Endothelial cell of umbilical vein (primary cell): Measurements from ENCODE around the gene FBH1.

Experiments
- POLR2AphosphoS5 ChIP-seq: IDR thresholded peaks from 2 replicates; pipeline ENCODE4 v1.6.1; 2012; ENCODE audit warnings: low read depth, mild to moderate bottlenecking, control low read depth, low read length, moderate library complexity; ENCODE audit not compliant: insufficient read depth
- TF ChIP-seq, protein P1 (sequence below), 2 donors: IDR thresholded peaks; 1 replicate in 1 of 2; 2 replicates in 1 of 2; pipeline ENCODE4 v1.5.1; 2011; ENCODE audit warnings: low read length in 2 of 2, mild to moderate bottlenecking in 2 of 2, moderate library complexity in 2 of 2, control low read depth in 1 of 2, inconsistent platforms in 1 of 2, low read depth in 1 of 2; ENCODE audit not compliant: insufficient read depth in 1 of 2; ENCODE audit errors: extremely low read depth in 1 of 2

DNA sequence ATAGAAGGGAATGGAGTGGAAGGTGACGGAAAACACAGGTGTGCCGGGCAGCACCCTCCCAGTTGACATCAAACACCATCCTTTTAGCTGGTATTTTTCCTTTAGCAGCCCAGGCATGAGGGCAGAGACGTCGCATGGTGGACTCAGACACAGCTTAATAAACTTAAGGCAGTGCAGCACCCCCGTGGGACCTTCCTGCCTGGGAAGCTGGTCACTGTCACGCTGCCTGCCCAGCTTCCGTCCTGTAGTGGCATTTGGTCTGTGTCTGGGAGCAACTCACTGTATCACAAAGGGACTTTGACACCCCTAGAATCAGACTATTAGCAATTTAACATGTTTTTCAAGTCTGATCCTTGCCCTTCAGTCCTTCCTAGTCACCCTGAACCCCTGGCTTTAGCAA, 51.5 kb downstream of the FBH1 start:
- TF ChIP-seq POLR2AphosphoS5: no peak
- TF ChIP-seq, protein P1, sequence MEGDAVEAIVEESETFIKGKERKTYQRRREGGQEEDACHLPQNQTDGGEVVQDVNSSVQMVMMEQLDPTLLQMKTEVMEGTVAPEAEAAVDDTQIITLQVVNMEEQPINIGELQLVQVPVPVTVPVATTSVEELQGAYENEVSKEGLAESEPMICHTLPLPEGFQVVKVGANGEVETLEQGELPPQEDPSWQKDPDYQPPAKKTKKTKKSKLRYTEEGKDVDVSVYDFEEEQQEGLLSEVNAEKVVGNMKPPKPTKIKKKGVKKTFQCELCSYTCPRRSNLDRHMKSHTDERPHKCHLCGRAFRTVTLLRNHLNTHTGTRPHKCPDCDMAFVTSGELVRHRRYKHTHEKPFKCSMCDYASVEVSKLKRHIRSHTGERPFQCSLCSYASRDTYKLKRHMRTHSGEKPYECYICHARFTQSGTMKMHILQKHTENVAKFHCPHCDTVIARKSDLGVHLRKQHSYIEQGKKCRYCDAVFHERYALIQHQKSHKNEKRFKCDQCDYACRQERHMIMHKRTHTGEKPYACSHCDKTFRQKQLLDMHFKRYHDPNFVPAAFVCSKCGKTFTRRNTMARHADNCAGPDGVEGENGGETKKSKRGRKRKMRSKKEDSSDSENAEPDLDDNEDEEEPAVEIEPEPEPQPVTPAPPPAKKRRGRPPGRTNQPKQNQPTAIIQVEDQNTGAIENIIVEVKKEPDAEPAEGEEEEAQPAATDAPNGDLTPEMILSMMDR (IDR thresholded peaks at IDR 0.05; ENCODE audit: extremely low read depth in 1 of 2, insufficient read depth in 1 of 2, low read depth in 1 of 2, low read length in 2 of 2): no peak
